H9 (cell line): ENCODE measurements around the gene CDH4. TPM values are rescaled to one million over a fixed set of nuclear protein-coding genes. Genes with fewer than 3 reads are reported as not detected.

ENCODE experiments used
- DNase-seq: peaks from one replicate; pipeline ENCODE4 v3.0.0-alpha.2; 2017
- H2AFZ ChIP-seq: one replicate; pipeline ENCODE4 v1.6.1; 2013; ENCODE audit warnings: mild to moderate bottlenecking, low read length, control low read depth, moderate library complexity
- H2AK5ac ChIP-seq: 2 replicates; pipeline ENCODE4 v1.6.1; 2013; ENCODE audit warnings: low read length, control low read depth, mixed read lengths; ENCODE audit not compliant: insufficient read length
- H2BK120ac ChIP-seq: one replicate; pipeline ENCODE4 v1.6.1; 2013; ENCODE audit warnings: low read depth, mild to moderate bottlenecking, low read length, control low read depth, inconsistent platforms; ENCODE audit not compliant: poor library complexity, severe bottlenecking
- H2BK12ac ChIP-seq: 2 replicates; pipeline ENCODE4 v1.6.1; 2013; ENCODE audit warnings: low read length, control low read depth, mixed read lengths, low read depth; ENCODE audit not compliant: insufficient read length
- H2BK15ac ChIP-seq: 2 replicates; pipeline ENCODE4 v1.6.1; 2013; ENCODE audit warnings: low read depth, low read length, control low read depth
- H2BK20ac ChIP-seq: one replicate; pipeline ENCODE4 v1.6.1; 2013; ENCODE audit warnings: low read depth, mild to moderate bottlenecking, low read length, control low read depth, inconsistent platforms; ENCODE audit not compliant: poor library complexity, severe bottlenecking
- H2BK5ac ChIP-seq: 2 replicates; pipeline ENCODE4 v1.6.1; 2013; ENCODE audit warnings: low read length, control low read depth, mixed read lengths; ENCODE audit not compliant: insufficient read length
- H3K14ac ChIP-seq: 2 replicates; pipeline ENCODE4 v1.6.1; 2013; ENCODE audit warnings: low read length, control low read depth; ENCODE audit not compliant: insufficient read depth
- H3K18ac ChIP-seq: 2 replicates; pipeline ENCODE4 v1.6.1; 2013; ENCODE audit warnings: low read depth, mild to moderate bottlenecking, mixed read lengths, low read length, control low read depth; ENCODE audit not compliant: insufficient read length
- H3K23ac ChIP-seq: 2 replicates; pipeline ENCODE4 v1.6.1; 2013; ENCODE audit warnings: low read length, control low read depth, mixed read lengths, low read depth; ENCODE audit not compliant: insufficient read length
- H3K23me2 ChIP-seq: 2 replicates; pipeline ENCODE4 v1.6.1; 2013; ENCODE audit warnings: low read depth, mild to moderate bottlenecking, mixed read lengths, low read length, control low read depth; ENCODE audit not compliant: insufficient read length, poor library complexity, severe bottlenecking
- H3K27ac ChIP-seq: 2 replicates; pipeline ENCODE4 v1.5.1; 2013; ENCODE audit warnings: low read length, control low read depth, mixed read lengths, low read depth; ENCODE audit not compliant: insufficient read length
- H3K27me3 ChIP-seq: 2 replicates; pipeline ENCODE4 v1.6.1; 2013; ENCODE audit warnings: low read length, control low read depth, inconsistent platforms; ENCODE audit not compliant: insufficient read depth
- H3K4ac ChIP-seq: 2 replicates; pipeline ENCODE4 v1.6.1; 2013; ENCODE audit warnings: low read depth, mild to moderate bottlenecking, control low read depth, inconsistent platforms, low read length, moderate library complexity
- H3K4me1 ChIP-seq: 2 replicates; pipeline ENCODE4 v1.6.1; 2013; ENCODE audit warnings: low read length, control low read depth, inconsistent platforms; ENCODE audit not compliant: insufficient read depth
- H3K4me2 ChIP-seq: 2 replicates; pipeline ENCODE4 v1.6.1; 2013; ENCODE audit warnings: low read length, control low read depth, mixed read lengths; ENCODE audit not compliant: insufficient read length, insufficient read depth
- H3K56ac ChIP-seq: 2 replicates; pipeline ENCODE4 v1.6.1; 2013; ENCODE audit warnings: low read depth, mild to moderate bottlenecking, mixed read lengths, low read length, control low read depth; ENCODE audit not compliant: insufficient read length
- H3K79me1 ChIP-seq: 2 replicates; pipeline ENCODE4 v1.6.1; 2013; ENCODE audit warnings: low read depth, mild to moderate bottlenecking, moderate library complexity, low read length, control low read depth, inconsistent platforms; ENCODE audit not compliant: insufficient read depth, poor library complexity, severe bottlenecking
- H3K79me2 ChIP-seq: 2 replicates; pipeline ENCODE4 v1.6.1; 2013; ENCODE audit warnings: low read length, control low read depth, inconsistent platforms; ENCODE audit not compliant: insufficient read depth
- H3K9ac ChIP-seq: 2 replicates; pipeline ENCODE4 v1.6.1; 2013; ENCODE audit warnings: low read length, control low read depth, mixed read lengths; ENCODE audit not compliant: insufficient read length; ENCODE audit errors: extremely low read depth
- H3K9me3 ChIP-seq: one replicate; pipeline ENCODE4 v1.6.1; 2013; ENCODE audit warnings: low read depth, low read length, inconsistent platforms; ENCODE audit not compliant: control insufficient read depth
- H3T11ph ChIP-seq: one replicate; pipeline ENCODE4 v1.6.1; 2013; ENCODE audit warnings: mild to moderate bottlenecking, low read length, control low read depth, inconsistent platforms
- H4K20me1 ChIP-seq: one replicate; pipeline ENCODE4 v1.6.1; 2013; ENCODE audit not compliant: control insufficient read depth, insufficient read length, insufficient read depth
- H4K5ac ChIP-seq: 2 replicates; pipeline ENCODE4 v1.6.1; 2013; ENCODE audit warnings: low read depth, mild to moderate bottlenecking, mixed read lengths, low read length, control low read depth; ENCODE audit not compliant: insufficient read length
- H4K8ac ChIP-seq: replicated peaks from 2 replicates; pipeline ENCODE4 v1.6.1; 2013; ENCODE audit warnings: low read length, control low read depth, mixed read lengths, low read depth; ENCODE audit not compliant: insufficient read length
- H4K91ac ChIP-seq: 2 replicates; pipeline ENCODE4 v1.6.1; 2013; ENCODE audit warnings: low read depth, mild to moderate bottlenecking, moderate library complexity, mixed read lengths, low read length, control low read depth; ENCODE audit not compliant: insufficient read length
- H3K27ac Mint-ChIP-seq, 3 experiments: 2 replicates in 2 of 3; 3 replicates in 1 of 3; pipeline ENCODE4 v1.8.0; 2020 to 2021; ENCODE audit warnings: mixed read lengths in 3 of 3, mild to moderate bottlenecking in 1 of 3, moderate library complexity in 1 of 3
- H3K27me3 Mint-ChIP-seq: 2 replicates; pipeline ENCODE4 v1.8.0; 2021; ENCODE audit warnings: low read depth, mild to moderate bottlenecking, moderate library complexity, mixed read lengths
- H3K36me3 Mint-ChIP-seq, 3 experiments: 2 replicates in 2 of 3; 3 replicates in 1 of 3; pipeline ENCODE4 v1.8.0; 2020 to 2021; ENCODE audit warnings: low read depth in 3 of 3, mixed read lengths in 3 of 3; ENCODE audit not compliant: insufficient read depth in 1 of 3
- H3K4me1 Mint-ChIP-seq, 2 experiments: 2 replicates each; pipeline ENCODE4 v1.8.0; 2020; ENCODE audit warnings: mixed read lengths in 2 of 2
- H3K4me3 Mint-ChIP-seq, 2 experiments: 2 replicates in 1 of 2; 3 replicates in 1 of 2; pipeline ENCODE4 v1.8.0; 2020 to 2021; ENCODE audit warnings: mild to moderate bottlenecking in 2 of 2, mixed read lengths in 2 of 2, moderate library complexity in 1 of 2
- H3K9me3 Mint-ChIP-seq, 2 experiments: 2 replicates in 1 of 2; 3 replicates in 1 of 2; pipeline ENCODE4 v1.8.0; 2020; ENCODE audit warnings: mild to moderate bottlenecking in 2 of 2, mixed read lengths in 2 of 2, moderate library complexity in 1 of 2
- CTCF ChIP-seq: fragments of 200-600 bp; sonication (generic); conservative IDR thresholded peaks from 3 replicates; pipeline ENCODE4 v1.8.0; 2021; ENCODE audit warnings: antibody characterized with exemption, mild to moderate bottlenecking
- WGBS: extraction: QIAGEN DNeasy Blood & Tissue Kit; methylation state at CpG from one replicate; pipeline ENCODE4 v1.1.7; 2013; ENCODE audit warnings: missing lambda C conversion rate, low lambda C conversion rate, mixed read lengths; ENCODE audit not compliant: insufficient read length; ENCODE audit errors: extremely low coverage; 5-methylcytosine and 5-hydroxymethylcytosine counted together
- total RNA-seq: library from RNA; stranded (reverse); gene quantifications from 2 replicates; pipeline ENCODE4 v1.2.1, GENCODE V29; 2021

CDH4 gene
- total RNA-seq, 1 experiment from 2014 or later: 3.0 TPM

- Mint-ChIP-seq H3K27me3 (peaks cover 44% of the 10 kb centered on the region), H3K27ac (no peak overlapping the region), H3K4me1 (peaks cover 4 to 9% of the 10 kb centered on the region in 2 experiments), H3K9me3 (no peaks in the 10 kb centered on the region; a peak in 1 of 5 replicates), H3K4me3 (no peak overlapping the region), H3K36me3 (no peaks in the 10 kb centered on the region; a peak in 1 of 7 replicates)
- Histone ChIP-seq H4K20me1 (no peaks in the 10 kb centered on the region), H3K56ac (no peak overlapping the region), H4K5ac (no peak overlapping the region), H3K79me1 (no peaks in the 10 kb centered on the region), H3K4me2 (no peak overlapping the region), H3K18ac (no peak overlapping the region), H3K9me3 (no peaks in the 10 kb centered on the region), H2BK5ac (no peak overlapping the region), H3K9ac (no peak overlapping the region), H3K27me3 (peaks cover 9% of the 10 kb centered on the region), H3K23ac (no peak overlapping the region), H2BK120ac (no peak overlapping the region), H3T11ph (no peak overlapping the region), H4K91ac (no peak overlapping the region), H3K4me1 (no peaks in the 10 kb centered on the region), H3K79me2 (no peaks in the 10 kb centered on the region), H4K8ac (no peak overlapping the region), H3K27ac (no peak overlapping the region), H2BK12ac (no peak overlapping the region), H2BK15ac (no peak overlapping the region), H2BK20ac (no peak overlapping the region), H3K14ac (no peak overlapping the region), H3K23me2 (no peaks in the 10 kb centered on the region), H2AK5ac (no peak overlapping the region), H3K4ac (no peak overlapping the region), H2AFZ (no peak overlapping the region)
- WGBS: no CpG with 5 or more reads among the region's 13 CpGs
- TF ChIP-seq CTCF: no peak
- no peak for DNase-seq
Measured at GRCh38 chr20:61397146-61397545, 145.1 kb downstream of the CDH4 start.
